ENCODE results near the gene SH3BP5.

GRCh38 chr3:15367059-15367458 lies 34.7 kb upstream of the SH3BP5 start:
- TF ChIP-seq EP300 (IDR thresholded peaks at IDR 0.05), result no peak
- no peak for TF ChIP-seq CTCF (IDR thresholded peaks at IDR 0.05)
- TF ChIP-seq POLR2A (IDR thresholded peaks at IDR 0.05), result no peak
